Femur (tissue), 1 donor: Measurements from ENCODE around the gene UBA6.

Experiments
- DNase-seq: peaks from one replicate; pipeline ENCODE4 v3.0.0-alpha.2; 2017

UBA6 gene

GRCh38 chr4:67575232-67576058 is 125.5 kb downstream of the UBA6 start:
- no peak for DNase-seq

- no peak for DNase-seq
These were observed 127.8 kb downstream of the UBA6 start for GRCh38 chr4:67573193-67573592.

GRCh38 chr4:67571975-67572374 is 129.0 kb downstream of the UBA6 start:
- no peak for DNase-seq

- no peak for DNase-seq
These were observed 130.4 kb downstream of the UBA6 start for GRCh38 chr4:67570537-67570936.

- no peak for DNase-seq
These were observed 132.1 kb downstream of the UBA6 start for GRCh38 chr4:67568820-67569219.

- DNase-seq, result no peak
These were observed 134.6 kb downstream of the UBA6 start for GRCh38 chr4:67566335-67566734.

- no peak for DNase-seq
These were observed 135.7 kb downstream of the UBA6 start for GRCh38 chr4:67565284-67565683.
